ENCODE data around the gene DHX34.
"Not testable (repeated sequence)": the region's sequence is repeated elsewhere in the genome, so short reads cannot be mapped to it uniquely, and the experiment has no call there.

Gene DHX34

GRCh38 chr19:47370045-47370611 lies 21.0 kb downstream of the DHX34 start:
- DNase-seq = no peak

GRCh38 chr19:47371261-47371660 lies 22.1 kb downstream of the DHX34 start:
- DNase-seq = no peak

GRCh38 chr19:47372603-47373002 lies 23.5 kb downstream of the DHX34 start:
- no peak for DNase-seq

GRCh38 chr19:47373246-47374240 lies 24.4 kb downstream of the DHX34 start:
- no peak for DNase-seq

GRCh38 chr19:47374876-47375693 lies 26.0 kb downstream of the DHX34 start:
- no peak for DNase-seq

- DNase-seq = no peak
These were observed 26.8 kb downstream of the DHX34 start for GRCh38 chr19:47375694-47376588.

GRCh38 chr19:47376589-47377144 lies 27.6 kb downstream of the DHX34 start:
- DNase-seq = no peak

GRCh38 chr19:47377208-47377701 lies 28.1 kb downstream of the DHX34 start:
- no peak for DNase-seq

GRCh38 chr19:47377801-47378200 lies 28.7 kb downstream of the DHX34 start:
- no peak for DNase-seq

- DNase-seq = no peak
These were observed 29.1 kb downstream of the DHX34 start for GRCh38 chr19:47378246-47378645.

GRCh38 chr19:47379381-47379938 lies 30.3 kb downstream of the DHX34 start:
- no peak for DNase-seq

GRCh38 chr19:47380559-47380958 lies 31.4 kb downstream of the DHX34 start:
- no peak for DNase-seq

GRCh38 chr19:47381121-47381520 lies 32.0 kb downstream of the DHX34 start:
- no peak for DNase-seq

- no peak for DNase-seq
These were observed 32.7 kb downstream of the DHX34 start for GRCh38 chr19:47381653-47382279.

- DNase-seq = not testable (repeated sequence)
These were observed 34.8 kb downstream of the DHX34 start for GRCh38 chr19:47383890-47384289.

GRCh38 chr19:47384533-47384932 lies 35.4 kb downstream of the DHX34 start:
- DNase-seq = not testable (repeated sequence)

- DNase-seq = not testable (repeated sequence)
These were observed 37.5 kb downstream of the DHX34 start for GRCh38 chr19:47386582-47386981.

- not testable (repeated sequence) for DNase-seq
These were observed 38.5 kb downstream of the DHX34 start for GRCh38 chr19:47387623-47388022.

GRCh38 chr19:47388721-47389120 lies 39.6 kb downstream of the DHX34 start:
- not testable (repeated sequence) for DNase-seq

- DNase-seq = no peak
These were observed 40.0 kb downstream of the DHX34 start for GRCh38 chr19:47389150-47389556.
